Measurements from ENCODE around the gene SLC35F5. TPM values are rescaled to one million over a fixed set of nuclear protein-coding genes. Genes with fewer than 3 reads are reported as not detected.
"Not testable (repeated sequence)": the region's sequence is repeated elsewhere in the genome, so short reads cannot be mapped to it uniquely, and the experiment has no call there.

SLC35F5 gene
- total RNA-seq, 1 donor from 2014 or later: 27.6 TPM

GRCh38 chr2:113705982-113706523, 50.4 kb downstream of the SLC35F5 start:
- Mint-ChIP-seq H3K36me3 (ENCODE audit: unreplicated experiment) (no peaks in the 10 kb centered on the region), H3K27me3 (ENCODE audit: unreplicated experiment) (no peaks in the 10 kb centered on the region), H3K9me3 (ENCODE audit: unreplicated experiment) (no peaks in the 10 kb centered on the region), H3K27ac (ENCODE audit: unreplicated experiment) (no peak overlapping the region), H3K4me1 (ENCODE audit: low read depth, unreplicated experiment) (no peaks in the 10 kb centered on the region), H3K4me3 (ENCODE audit: unreplicated experiment) (no peak overlapping the region)
- DNase-seq: no peak
- no peak for TF ChIP-seq CTCF (IDR thresholded peaks at IDR 0.05; ENCODE audit: partially characterized antibody, unreplicated experiment)

GRCh38 chr2:113704300-113704993, 52.0 kb downstream of the SLC35F5 start:
- H3K27me3 Mint-ChIP-seq (ENCODE audit: unreplicated experiment); H3K9me3 Mint-ChIP-seq (ENCODE audit: unreplicated experiment); H3K36me3 Mint-ChIP-seq (ENCODE audit: unreplicated experiment); H3K27ac Mint-ChIP-seq (ENCODE audit: unreplicated experiment); H3K4me1 Mint-ChIP-seq (ENCODE audit: low read depth, unreplicated experiment); H3K4me3 Mint-ChIP-seq (ENCODE audit: unreplicated experiment); DNase-seq: not testable (repeated sequence)

GRCh38 chr2:113703386-113704299, 52.8 kb downstream of the SLC35F5 start:
- Mint-ChIP-seq H3K27ac (ENCODE audit: unreplicated experiment) (no peak overlapping the region), H3K9me3 (ENCODE audit: unreplicated experiment) (peaks cover 3% of the 10 kb centered on the region), H3K4me1 (ENCODE audit: low read depth, unreplicated experiment) (no peaks in the 10 kb centered on the region), H3K27me3 (ENCODE audit: unreplicated experiment) (no peaks in the 10 kb centered on the region), H3K36me3 (ENCODE audit: unreplicated experiment) (no peaks in the 10 kb centered on the region), H3K4me3 (ENCODE audit: unreplicated experiment) (no peak overlapping the region)
- TF ChIP-seq CTCF (IDR thresholded peaks at IDR 0.05; ENCODE audit: partially characterized antibody, unreplicated experiment): no peak
- DNase-seq: no peak

GRCh38 chr2:113700186-113700841, 56.1 kb downstream of the SLC35F5 start:
- Mint-ChIP-seq H3K27ac (ENCODE audit: unreplicated experiment) (no peak overlapping the region), H3K36me3 (ENCODE audit: unreplicated experiment) (no peaks in the 10 kb centered on the region), H3K4me3 (ENCODE audit: unreplicated experiment) (no peak overlapping the region), H3K9me3 (ENCODE audit: unreplicated experiment) (peaks cover 5% of the 10 kb centered on the region), H3K4me1 (ENCODE audit: low read depth, unreplicated experiment) (no peaks in the 10 kb centered on the region), H3K27me3 (ENCODE audit: unreplicated experiment) (peaks cover 1% of the 10 kb centered on the region)
- no peak for DNase-seq
- TF ChIP-seq CTCF (IDR thresholded peaks at IDR 0.05; ENCODE audit: partially characterized antibody, unreplicated experiment): no peak

GRCh38 chr2:113698892-113699447, 57.5 kb downstream of the SLC35F5 start:
- Mint-ChIP-seq H3K27me3 (ENCODE audit: unreplicated experiment) (peaks cover 3% of the 10 kb centered on the region), H3K9me3 (ENCODE audit: unreplicated experiment) (peaks cover 5% of the 10 kb centered on the region), H3K4me3 (ENCODE audit: unreplicated experiment) (no peak overlapping the region), H3K36me3 (ENCODE audit: unreplicated experiment) (no peaks in the 10 kb centered on the region), H3K27ac (ENCODE audit: unreplicated experiment) (no peak overlapping the region), H3K4me1 (ENCODE audit: low read depth, unreplicated experiment) (no peaks in the 10 kb centered on the region)
- TF ChIP-seq CTCF (IDR thresholded peaks at IDR 0.05; ENCODE audit: partially characterized antibody, unreplicated experiment): no peak
- no peak for DNase-seq

- not testable (repeated sequence) for H3K36me3 Mint-ChIP-seq (ENCODE audit: unreplicated experiment); H3K4me3 Mint-ChIP-seq (ENCODE audit: unreplicated experiment); H3K27ac Mint-ChIP-seq (ENCODE audit: unreplicated experiment)
Observed at GRCh38 chr2:113698251-113698650, 58.2 kb downstream of the SLC35F5 start.

More at GRCh38 chr2:113698251-113698650, 58.2 kb downstream of the SLC35F5 start:
- H3K27me3 Mint-ChIP-seq (ENCODE audit: unreplicated experiment); H3K4me1 Mint-ChIP-seq (ENCODE audit: low read depth, unreplicated experiment); DNase-seq; H3K9me3 Mint-ChIP-seq (ENCODE audit: unreplicated experiment): not testable (repeated sequence)

Measured in glutamatergic neuron (in vitro differentiated cells).